MCF 10A (cell line): ENCODE measurements around the gene FBXW4. TPM values are rescaled to one million over a fixed set of nuclear protein-coding genes. Genes with fewer than 3 reads are reported as not detected.

Experiments
- BruUV-seq: library from RNA; stranded (reverse); fragments of 400-500 nt; replicated peaks from 2 replicates; lab custom pipeline; 2021; lab: Mats Ljungman, UMichigan
- CTCF ChIA-PET: fragments of 300-600 bp; sonication (Branson Sonifier 250); formaldehyde crosslinking; extraction: SDS; loops from one replicate; lab custom pipeline; 2021; ENCODE audit warnings: antibody characterized with exemption, inconsistent platforms; lab: Yijun Ruan, JAX
- POLR2A ChIA-PET: fragments of 300-600, 350-650 bp; sonication (Branson Sonifier 250); formaldehyde crosslinking; extraction: SDS; loops from one replicate; lab custom pipeline; 2020; ENCODE audit warnings: antibody characterized with exemption, inconsistent platforms; lab: Yijun Ruan, JAX
- DNase-seq: peaks from one replicate; pipeline ENCODE4 v3.0.0-alpha.2; 2018; ENCODE audit not compliant: unreplicated experiment
- H3K27ac Mint-ChIP-seq: one replicate; pipeline ENCODE4 v1.8.0; 2022; ENCODE audit warnings: mild to moderate bottlenecking, low read depth, mixed read lengths; ENCODE audit not compliant: unreplicated experiment
- H3K27me3 Mint-ChIP-seq: one replicate; pipeline ENCODE4 v1.8.0; 2022; ENCODE audit warnings: mixed read lengths; ENCODE audit not compliant: insufficient read depth, unreplicated experiment
- H3K36me3 Mint-ChIP-seq: one replicate; pipeline ENCODE4 v1.8.0; 2022; ENCODE audit warnings: mild to moderate bottlenecking, moderate library complexity, mixed read lengths; ENCODE audit not compliant: insufficient read depth, unreplicated experiment
- H3K4me1 Mint-ChIP-seq: one replicate; pipeline ENCODE4 v1.8.0; 2022; ENCODE audit warnings: mixed read lengths; ENCODE audit not compliant: insufficient read depth, unreplicated experiment
- H3K4me3 Mint-ChIP-seq: one replicate; pipeline ENCODE4 v1.8.0; 2022; ENCODE audit warnings: mild to moderate bottlenecking, moderate library complexity, mixed read lengths; ENCODE audit not compliant: unreplicated experiment
- H3K9me3 Mint-ChIP-seq: one replicate; pipeline ENCODE4 v1.8.0; 2022; ENCODE audit warnings: mixed read lengths; ENCODE audit not compliant: unreplicated experiment
- intact Hi-C: fragments of 100-400 bp; cut with micrococcal nuclease; formaldehyde crosslinking; loops from 2 replicates; pipeline ENCODE4 v1.14.1; 2022
- total RNA-seq: library from RNA; stranded (reverse); gene quantifications from 2 replicates; pipeline ENCODE4 v1.2.3, GENCODE V29; 2022
- TF ChIP-seq, protein P1 (sequence below): fragments of 200-600 bp; IDR thresholded peaks from one replicate; pipeline ENCODE4 v1.8.0; 2022; ENCODE audit warnings: antibody characterized with exemption, mild to moderate bottlenecking; ENCODE audit not compliant: unreplicated experiment

The FBXW4 gene
- total RNA-seq, 1 experiment from 2014 or later = 52.1 TPM

DNA sequence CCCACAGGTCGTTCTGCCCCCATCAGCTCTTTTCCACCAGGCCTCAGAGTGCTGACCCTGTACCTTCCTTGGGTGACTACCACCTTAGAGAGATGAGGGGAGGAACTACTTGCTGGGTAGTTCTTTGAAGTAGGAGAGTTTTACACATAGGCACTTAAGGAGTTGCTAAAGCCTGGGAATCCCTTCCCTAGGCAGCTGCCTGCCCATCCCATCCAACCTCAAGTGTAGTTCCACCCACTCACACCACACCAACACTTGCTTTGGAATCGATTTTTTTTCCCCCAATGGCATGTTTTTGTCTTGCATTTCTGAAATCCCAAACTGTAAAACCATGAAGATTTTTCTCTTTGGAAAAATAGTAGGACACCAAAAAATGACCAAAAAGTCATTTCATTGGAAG is 47.7 kb downstream of the FBXW4 start:
- CTCF ChIA-PET = interaction anchor here (0.5 kb wide), 1 partner anchor 456 kb away, joined by 3 read pairs; no protein-coding TSS in a partner anchor

DNA sequence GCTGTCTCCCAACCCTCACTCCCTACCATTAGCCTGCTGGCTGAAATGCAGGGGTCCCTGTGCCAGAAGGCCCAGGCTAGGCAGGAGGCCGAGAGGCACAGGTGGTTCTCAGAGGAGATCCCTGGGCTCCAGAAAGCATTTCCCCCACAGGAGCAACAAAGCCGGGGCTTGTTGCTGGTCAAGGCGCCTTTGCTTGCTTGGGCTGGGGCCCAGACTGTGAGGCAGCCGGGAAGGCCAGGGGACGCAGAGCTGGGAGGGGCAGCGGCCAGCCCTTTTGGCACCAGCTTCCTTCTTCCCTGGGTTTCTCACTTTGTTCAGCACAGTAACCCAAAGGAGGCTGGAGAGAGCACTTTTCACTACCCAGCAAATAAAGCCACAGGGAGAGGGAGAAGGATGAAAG is 48.6 kb downstream of the FBXW4 start:
- ChIA-PET CTCF (no interaction called here), POLR2A (no interaction called here)
- Mint-ChIP-seq H3K27ac (no peak overlapping the region), H3K9me3 (no peaks in the 10 kb centered on the region), H3K4me3 (no peak overlapping the region), H3K4me1 (no peaks in the 10 kb centered on the region), H3K36me3 (peaks cover 31% of the 10 kb centered on the region), H3K27me3 (no peaks in the 10 kb centered on the region)
- no TSS peak for BruUV-seq
- intact Hi-C loops = no loop called here
- TF ChIP-seq, protein P1, sequence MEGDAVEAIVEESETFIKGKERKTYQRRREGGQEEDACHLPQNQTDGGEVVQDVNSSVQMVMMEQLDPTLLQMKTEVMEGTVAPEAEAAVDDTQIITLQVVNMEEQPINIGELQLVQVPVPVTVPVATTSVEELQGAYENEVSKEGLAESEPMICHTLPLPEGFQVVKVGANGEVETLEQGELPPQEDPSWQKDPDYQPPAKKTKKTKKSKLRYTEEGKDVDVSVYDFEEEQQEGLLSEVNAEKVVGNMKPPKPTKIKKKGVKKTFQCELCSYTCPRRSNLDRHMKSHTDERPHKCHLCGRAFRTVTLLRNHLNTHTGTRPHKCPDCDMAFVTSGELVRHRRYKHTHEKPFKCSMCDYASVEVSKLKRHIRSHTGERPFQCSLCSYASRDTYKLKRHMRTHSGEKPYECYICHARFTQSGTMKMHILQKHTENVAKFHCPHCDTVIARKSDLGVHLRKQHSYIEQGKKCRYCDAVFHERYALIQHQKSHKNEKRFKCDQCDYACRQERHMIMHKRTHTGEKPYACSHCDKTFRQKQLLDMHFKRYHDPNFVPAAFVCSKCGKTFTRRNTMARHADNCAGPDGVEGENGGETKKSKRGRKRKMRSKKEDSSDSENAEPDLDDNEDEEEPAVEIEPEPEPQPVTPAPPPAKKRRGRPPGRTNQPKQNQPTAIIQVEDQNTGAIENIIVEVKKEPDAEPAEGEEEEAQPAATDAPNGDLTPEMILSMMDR = no peak
- DNase-seq = no peak

More for the DNA sequence above, 47.7 kb downstream of the FBXW4 start:
- Mint-ChIP-seq H3K27ac (no peak overlapping the region), H3K4me1 (no peaks in the 10 kb centered on the region), H3K4me3 (no peak overlapping the region), H3K27me3 (no peaks in the 10 kb centered on the region), H3K9me3 (no peaks in the 10 kb centered on the region), H3K36me3 (peaks cover 23% of the 10 kb centered on the region)
- BruUV-seq = no TSS peak
- POLR2A ChIA-PET = interaction anchor here (0.5 kb wide), 1 partner anchor 10 kb away, joined by 4 read pairs; no protein-coding TSS in a partner anchor
- intact Hi-C loops = no loop called here
- TF ChIP-seq, protein P1 = no peak
- DNase-seq = no peak

DNA sequence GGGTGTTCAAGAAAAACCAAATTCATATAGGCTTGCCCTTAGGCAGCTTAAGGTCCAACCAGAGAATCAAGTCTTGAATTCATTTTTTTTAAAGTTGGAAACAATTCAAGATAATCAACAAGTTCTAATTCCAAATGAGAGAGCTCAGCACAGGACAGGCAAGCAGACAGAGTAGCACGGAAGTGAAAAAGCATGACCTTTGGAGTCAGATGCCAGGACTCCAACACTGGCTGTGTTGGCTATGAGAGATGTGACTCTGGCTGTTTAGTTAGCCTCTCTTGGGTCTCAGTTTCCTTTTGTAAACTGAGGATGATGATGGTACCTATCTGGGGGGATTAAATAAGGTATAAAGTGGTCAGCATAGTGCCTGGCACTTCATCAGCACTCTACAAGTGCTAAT is 49.3 kb downstream of the FBXW4 start:
- no peak overlapping the region for H3K4me3 Mint-ChIP-seq
- H3K36me3 Mint-ChIP-seq = peaks cover 36% of the 10 kb centered on the region
- TF ChIP-seq, protein P1 = no peak
- no peaks in the 10 kb centered on the region for H3K27me3 Mint-ChIP-seq
- BruUV-seq = no TSS peak
- no peak overlapping the region for H3K27ac Mint-ChIP-seq
- DNase-seq = no peak
- ChIA-PET CTCF (no interaction called here), POLR2A (no interaction called here)
- H3K9me3 Mint-ChIP-seq = no peaks in the 10 kb centered on the region
- H3K4me1 Mint-ChIP-seq = no peaks in the 10 kb centered on the region
- intact Hi-C loops = no loop called here

DNA sequence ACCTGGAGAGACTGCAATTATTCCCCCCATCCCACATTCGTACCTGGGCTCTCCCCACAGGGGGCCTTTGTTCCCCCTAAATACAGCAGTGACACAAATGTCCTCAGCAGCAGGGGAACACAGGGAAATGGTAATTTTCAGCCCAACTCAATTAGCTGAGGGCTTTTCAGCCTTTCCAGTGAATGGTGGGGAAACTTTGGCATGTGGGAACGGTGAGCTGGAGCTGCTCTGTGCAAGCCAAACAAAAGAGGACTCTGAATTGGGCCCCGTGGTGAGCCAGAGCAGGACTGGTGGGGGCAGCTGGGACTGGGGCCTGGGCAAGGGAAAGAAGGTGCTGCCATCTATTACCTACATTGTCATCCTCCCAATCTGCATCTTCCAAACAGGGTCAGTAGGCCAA is 51.0 kb downstream of the FBXW4 start:
- H3K4me3 Mint-ChIP-seq = no peak overlapping the region

More for the DNA sequence above, 51.0 kb downstream of the FBXW4 start:
- ChIA-PET CTCF (no interaction called here), POLR2A (no interaction called here)
- Mint-ChIP-seq H3K36me3 (peaks cover 42% of the 10 kb centered on the region), H3K9me3 (no peaks in the 10 kb centered on the region), H3K27ac (no peak overlapping the region), H3K27me3 (no peaks in the 10 kb centered on the region), H3K4me1 (no peaks in the 10 kb centered on the region)
- no peak for DNase-seq
- no TSS peak for BruUV-seq
- intact Hi-C loops = no loop called here
- TF ChIP-seq, protein P1 = no peak
